Activated CD4-positive, CD25-positive, alpha-beta regulatory T cell treated with anti-CD3 and anti-CD28 coated beads, Interleukin-2, amount 50 U/mL, for 16 hours (primary cell): ENCODE results near the gene GPAM.
"Not testable (repeated sequence)": the region's sequence is repeated elsewhere in the genome, so short reads cannot be mapped to it uniquely, and the experiment has no call there.

Source experiments
- DNase-seq: peaks from one replicate; pipeline ENCODE4 v3.0.0-alpha.2; 2020; ENCODE audit warnings: low read depth, low spot score

Gene GPAM, protein sequence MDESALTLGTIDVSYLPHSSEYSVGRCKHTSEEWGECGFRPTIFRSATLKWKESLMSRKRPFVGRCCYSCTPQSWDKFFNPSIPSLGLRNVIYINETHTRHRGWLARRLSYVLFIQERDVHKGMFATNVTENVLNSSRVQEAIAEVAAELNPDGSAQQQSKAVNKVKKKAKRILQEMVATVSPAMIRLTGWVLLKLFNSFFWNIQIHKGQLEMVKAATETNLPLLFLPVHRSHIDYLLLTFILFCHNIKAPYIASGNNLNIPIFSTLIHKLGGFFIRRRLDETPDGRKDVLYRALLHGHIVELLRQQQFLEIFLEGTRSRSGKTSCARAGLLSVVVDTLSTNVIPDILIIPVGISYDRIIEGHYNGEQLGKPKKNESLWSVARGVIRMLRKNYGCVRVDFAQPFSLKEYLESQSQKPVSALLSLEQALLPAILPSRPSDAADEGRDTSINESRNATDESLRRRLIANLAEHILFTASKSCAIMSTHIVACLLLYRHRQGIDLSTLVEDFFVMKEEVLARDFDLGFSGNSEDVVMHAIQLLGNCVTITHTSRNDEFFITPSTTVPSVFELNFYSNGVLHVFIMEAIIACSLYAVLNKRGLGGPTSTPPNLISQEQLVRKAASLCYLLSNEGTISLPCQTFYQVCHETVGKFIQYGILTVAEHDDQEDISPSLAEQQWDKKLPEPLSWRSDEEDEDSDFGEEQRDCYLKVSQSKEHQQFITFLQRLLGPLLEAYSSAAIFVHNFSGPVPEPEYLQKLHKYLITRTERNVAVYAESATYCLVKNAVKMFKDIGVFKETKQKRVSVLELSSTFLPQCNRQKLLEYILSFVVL

DNA sequence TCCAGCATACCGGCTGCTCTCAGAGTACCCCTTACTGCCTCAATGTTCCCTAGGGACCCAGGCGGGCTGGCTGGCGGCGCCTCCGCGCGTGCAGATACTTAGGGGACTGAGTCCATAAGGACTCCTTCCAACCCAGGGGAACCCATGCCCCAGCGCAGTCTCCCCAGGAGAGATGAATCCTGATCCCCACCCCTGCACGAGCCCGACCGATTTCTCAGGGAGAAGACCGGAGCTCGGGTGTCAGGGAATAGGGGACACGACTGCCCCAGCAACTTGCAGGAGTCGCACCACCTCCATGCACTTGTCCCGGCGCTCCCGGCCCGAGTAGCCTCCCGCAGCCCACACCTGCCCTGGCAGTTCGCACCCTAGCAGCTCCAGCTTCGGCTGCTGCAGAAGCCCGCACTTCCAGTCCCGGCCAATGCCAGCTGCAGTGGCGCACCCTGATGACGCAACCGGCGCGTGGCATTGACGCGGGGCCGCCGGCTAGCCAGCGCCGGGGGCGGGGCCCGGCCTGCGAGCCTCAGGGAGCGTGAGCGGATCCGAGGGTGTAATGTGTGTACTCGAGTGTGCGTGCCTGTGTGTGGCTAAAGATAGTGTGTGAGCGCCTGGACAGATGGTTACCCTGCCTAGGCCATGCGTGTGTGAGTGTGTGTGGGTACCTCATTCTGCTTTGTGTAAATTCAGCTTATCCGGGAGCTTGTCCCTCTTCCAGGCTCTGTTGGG is at the start of gene GPAM:
TSS of gene GPAM (minus strand) at position 437 of the 723 bp plus-strand sequence. CDS start 1,981 bp downstream, outside the sequence.
- DNase-seq: peak; percentile 95

DNA sequence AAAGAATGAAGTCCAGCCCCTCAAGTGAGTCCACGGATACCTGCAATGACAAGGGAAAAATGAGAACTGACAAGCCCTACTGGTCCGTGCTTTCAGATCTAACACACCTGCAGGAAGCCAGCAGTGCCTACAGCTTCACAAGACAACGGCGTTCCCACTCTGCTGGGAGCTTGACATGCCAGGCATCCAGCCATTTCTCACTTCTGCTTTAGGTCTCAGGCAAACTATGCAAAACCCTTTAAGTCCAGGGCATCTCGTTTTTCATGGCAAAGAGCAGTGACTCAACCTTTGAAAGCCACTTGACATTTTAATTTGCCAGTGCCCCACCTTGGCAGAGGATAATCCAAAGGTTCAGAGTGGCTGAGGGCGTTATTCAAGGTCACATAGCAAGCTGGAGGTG is 49.1 kb upstream of the GPAM start:
- DNase-seq: no peak

DNA sequence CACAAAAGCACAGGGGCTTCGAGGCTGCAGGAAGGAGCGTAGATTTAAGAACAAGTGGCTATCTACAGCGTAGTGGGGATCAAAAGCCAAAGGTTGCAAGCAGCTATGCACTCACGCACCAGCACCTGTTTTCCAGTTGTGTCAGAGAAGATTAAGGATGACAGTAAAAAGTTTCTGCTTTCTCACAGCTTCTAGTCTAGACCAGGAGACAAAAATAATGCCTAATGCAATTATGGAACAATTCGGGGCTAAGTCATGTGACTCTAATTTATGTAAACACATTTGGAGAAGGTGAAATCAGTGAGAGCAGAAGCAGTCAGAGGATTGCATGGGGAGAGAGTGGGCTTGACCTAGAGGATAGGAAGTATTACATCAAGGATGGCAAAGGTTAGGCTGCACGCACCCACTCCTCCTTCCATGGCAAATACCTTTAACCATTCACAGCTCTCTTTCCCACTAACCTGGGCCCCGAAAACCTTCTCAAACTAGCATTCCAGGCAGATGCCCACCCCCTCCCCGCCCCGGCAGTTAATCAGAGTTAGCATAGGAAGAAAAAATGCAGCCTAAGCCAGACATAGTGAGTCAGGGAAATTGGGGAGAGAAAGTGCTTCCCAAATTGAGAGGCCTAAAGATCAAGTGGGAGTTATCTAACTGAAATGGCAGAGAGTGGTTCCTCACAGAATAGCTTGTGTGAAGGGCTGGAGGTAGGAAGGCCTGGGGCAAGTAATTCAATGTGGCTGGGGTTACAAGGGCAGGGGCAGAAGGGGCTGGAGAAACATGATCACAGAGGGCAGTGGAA is 48.2 kb upstream of the GPAM start:
- no peak for DNase-seq

DNA sequence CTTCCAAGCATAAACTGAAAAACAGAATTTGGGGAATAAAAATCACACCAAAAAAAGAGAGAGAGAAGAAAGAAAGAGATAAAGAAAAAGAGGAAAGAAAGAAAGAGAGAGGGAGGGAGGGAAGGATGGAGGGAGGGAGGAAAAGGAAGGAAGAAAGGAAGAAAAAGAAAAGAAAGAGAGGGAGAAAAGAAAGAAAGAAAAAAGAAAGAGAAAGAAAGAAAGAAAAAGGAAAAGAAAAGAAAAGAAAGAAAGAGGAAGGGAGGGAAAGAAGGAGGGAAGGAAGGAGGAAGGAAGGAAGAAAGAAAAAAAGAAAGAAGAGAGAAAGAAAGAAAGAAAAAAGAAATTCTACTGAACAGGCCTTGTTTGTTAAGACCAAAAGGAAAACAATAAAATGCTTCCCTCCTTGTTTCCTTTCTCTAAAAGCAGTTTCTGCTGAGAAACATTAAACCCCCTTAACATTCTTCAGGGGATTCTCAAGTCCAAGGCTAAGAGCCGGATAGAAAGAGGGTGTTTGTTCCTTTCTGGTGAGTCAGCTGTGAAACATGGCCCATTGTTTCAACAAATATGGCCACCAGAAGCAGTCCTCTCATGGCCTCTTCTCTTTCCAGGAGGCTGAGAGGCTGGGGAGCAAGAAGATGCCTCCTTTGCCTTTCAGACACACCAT is 46.9 kb upstream of the GPAM start:
- no peak for DNase-seq

DNA sequence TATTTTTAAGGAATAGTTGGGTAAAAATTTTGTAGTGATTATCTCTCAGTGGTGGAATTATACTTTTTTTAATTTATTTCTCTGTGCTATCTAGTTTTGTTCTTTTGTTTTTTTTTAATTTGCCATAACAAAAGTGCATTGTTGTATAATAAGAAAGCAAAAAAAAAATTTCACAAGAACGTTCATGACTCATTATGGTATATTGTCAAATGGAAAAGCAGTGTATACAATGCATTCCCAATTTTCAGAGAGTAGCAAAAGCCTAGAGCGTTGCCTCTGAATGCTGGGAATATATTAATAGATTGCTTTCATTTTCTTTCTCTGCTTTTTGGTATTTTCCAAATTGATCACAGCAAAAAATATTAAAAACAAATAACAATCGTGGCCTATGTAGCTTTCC is 46.3 kb upstream of the GPAM start:
- no peak for DNase-seq

DNA sequence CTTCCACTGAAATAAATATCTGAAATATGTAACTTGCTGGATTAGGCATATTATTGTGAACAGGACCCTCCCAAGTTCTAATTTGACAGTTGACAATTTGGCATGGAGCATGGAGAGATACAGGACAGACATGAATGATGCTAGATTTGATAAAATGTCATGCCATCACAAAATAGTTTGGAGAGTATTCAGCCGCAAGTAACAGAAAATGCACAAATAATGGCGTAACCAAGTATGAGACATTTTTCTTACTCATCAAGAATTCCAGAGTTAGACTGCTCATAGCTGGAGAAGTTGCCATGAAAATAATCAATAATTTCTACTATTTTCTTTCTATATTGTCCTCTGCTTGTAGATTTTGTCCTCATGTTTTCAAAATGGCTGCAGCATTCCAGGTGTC is 45.5 kb upstream of the GPAM start:
- no peak for DNase-seq

DNA sequence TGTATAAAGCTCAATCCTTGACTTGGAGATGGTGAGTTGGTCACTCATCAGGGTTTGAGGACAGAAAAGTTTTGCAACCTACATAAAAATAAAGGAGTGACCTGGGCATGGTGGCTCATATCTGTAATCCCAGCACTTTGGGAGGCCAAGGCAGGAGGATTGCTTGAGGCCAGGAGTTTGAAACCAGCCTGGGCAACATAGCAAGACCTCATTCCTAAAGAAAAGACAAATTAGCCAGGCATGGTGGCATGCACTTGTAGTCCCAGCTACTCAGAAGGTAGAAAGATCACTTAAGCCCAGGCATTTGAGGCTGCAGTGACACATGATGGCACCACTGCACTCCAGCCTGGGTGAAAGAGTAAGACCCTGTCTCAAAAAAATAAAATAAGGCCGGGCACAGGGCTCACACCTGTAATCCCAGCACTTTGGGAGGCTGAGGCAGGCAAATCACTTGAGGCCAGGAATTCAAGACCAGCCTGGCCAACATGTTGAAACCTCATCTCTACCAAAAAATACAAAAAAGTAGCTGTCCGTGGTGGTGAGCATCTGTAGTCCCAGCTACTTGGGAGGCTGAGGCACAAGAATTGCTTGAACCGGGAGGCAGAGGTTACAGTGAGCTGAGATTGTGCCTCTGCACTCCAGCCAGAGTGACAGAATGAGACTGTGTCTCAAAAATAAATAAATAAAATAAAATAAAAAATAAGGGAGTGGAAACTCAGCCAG is 45.0 kb upstream of the GPAM start:
- not testable (repeated sequence) for DNase-seq

DNA sequence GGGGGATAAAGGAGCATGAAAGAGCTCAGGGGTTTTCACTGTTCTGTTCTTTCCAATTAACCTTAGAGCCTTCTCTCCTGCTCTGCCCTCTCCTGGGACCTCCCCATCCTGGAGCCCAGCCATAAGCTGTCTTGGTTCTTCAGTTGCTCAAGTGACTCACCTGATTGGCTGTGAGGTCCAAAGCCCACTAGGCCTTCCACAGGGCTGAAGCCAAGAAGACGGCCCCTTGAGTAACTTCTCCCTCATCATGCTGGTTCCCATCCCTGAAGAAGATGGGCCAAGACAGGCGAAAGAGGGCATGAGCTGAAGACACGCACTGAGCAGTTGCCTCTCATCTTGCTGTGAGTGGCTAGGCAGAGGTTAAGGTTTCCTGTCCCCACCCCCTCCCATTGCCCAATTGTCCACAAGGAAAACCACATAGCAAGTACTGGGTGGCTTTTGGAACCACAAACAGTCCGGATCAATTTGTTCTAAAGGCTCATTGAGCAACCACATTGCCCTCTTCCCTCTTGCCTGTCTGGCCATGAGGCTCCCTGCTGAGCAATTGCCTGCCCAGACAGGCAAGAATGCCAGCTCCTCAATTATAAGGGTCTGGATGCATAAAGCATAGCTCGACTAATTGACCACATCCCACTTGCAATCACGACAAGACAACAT is 43.9 kb upstream of the GPAM start:
- DNase-seq: no peak

DNA sequence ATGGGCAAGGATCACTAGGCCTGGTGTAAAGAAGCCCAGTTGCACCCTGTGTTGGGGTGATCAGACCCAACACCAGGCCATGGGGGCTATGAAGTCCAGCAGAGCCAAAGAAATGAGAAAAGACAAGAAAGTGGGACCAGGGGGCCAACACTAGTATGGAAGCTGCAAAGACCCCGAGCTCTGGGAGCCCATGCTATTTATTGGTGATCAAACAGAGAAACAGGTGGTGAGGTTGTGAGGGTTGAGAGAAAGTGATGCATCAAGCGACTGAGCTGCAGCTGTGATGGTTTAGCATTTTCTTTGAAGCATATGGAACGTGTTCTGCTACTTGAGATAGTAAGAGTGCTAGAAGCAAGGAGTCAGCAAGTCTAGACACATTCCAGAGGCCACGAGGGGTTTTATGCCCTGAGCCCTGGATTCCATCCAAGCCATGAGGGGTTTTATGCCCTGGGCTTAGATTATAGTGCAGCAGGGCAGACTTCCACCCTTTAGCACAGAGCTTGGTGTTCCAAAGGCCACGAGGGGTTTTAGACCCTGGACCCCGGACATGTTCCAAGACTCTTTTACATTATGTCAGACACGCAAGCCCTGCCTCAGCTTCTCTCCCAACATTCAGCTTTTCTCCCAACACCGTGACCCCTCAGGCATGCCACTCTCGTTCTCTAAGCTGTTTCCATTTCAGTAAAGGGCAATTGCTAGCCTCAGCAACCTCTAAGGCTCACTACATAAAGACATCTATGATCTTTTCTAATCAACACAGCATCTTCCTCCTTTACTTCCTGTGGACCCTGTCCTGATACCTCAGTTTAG is 43.1 kb upstream of the GPAM start:
- DNase-seq: no peak

DNA sequence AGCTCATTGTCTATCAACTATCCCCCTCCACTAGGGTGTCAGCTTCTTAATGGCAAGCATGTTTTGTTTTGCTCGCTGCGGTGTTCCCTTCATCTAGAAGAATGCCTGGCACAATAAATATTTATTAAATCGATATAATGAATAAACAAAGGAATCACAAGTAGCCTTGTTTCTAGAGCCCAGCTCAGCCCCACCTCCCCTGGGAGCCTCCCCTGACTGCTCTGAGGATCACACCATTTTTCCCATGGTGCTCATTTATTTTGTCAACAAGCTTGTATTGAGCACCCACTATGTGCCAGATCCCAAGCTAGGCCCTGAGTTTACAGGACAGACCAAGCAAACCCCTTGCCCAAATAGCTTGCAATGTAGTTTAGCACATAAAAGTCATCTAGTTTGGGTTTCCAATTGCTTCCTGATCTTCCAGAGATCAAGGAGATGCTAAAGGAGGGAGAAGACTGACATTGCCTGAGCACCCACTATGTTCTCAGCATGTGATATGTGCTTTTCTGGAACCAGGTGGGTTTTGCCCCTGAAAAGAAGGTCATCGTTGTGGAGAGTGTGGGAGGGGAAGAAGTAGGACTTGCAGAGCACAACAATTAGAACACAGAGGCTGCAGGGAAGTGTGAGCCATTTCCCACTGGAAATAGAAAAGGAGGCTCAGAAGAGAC is 42.3 kb upstream of the GPAM start:
- no peak for DNase-seq

DNA sequence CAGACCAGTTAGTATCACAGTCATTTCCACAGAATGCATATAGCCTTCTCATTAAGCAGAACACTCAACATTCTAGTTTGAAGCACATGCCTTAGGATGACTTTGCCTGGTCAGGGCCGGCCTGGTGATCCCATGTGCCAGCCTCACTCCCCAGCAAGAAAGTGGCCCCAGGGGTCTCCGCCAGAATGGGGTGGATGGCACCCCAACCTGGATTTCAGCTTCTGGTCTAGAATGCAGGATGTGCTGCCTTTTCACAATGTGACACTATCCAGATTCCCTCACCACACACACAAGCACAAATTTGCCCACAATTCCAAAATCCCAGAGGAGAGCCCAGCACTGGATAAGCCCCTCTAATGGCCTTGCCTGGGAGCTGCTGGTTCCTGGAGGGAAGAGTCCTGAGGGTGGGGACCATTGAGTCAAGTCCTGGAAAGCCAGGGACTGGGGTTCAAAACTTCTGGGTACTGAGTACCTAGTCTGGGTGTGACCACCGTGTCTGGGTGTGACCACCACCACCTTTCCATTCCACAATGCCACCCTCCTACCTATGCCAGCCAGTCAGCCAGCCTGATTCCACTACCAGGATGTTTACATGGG is 41.5 kb upstream of the GPAM start:
- DNase-seq: no peak

DNA sequence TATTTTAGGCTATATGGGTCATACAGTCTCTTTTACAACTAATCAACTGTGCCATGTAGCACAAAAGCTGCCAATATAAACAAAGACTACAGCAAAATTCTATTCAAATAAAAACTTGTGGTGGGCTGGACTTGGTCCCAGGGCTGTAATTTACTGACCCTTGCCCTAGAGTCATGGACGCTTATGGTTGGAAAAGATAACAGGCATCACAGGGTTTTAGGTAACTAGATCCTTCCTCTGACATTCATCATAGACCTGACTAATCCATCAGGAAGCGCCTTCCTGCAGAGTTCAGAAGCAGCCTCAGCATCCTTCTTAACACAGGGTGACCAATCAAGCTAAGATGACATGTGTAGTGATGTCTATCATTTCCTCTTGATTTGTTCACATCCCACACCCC is 40.2 kb upstream of the GPAM start:
- no peak for DNase-seq

DNA sequence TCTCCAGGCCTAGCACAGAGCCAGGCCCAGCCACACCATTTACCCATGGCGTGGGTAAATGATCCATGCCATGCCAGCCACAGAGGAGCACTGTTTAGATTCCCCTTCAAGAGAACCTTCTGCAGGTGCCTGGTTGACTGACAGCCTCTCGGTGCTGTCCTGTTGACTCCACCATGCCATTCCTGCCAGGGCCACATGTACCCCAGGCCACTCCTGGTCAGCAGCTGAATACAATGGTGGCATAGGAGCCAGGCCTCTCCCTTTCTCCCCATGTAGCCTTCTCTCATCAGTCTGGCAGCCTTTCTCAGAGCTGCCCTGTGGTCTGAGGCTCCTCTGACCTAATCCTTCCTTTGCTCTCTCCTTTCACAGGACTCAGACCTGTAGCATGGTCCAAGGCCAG is 39.2 kb upstream of the GPAM start:
- no peak for DNase-seq

DNA sequence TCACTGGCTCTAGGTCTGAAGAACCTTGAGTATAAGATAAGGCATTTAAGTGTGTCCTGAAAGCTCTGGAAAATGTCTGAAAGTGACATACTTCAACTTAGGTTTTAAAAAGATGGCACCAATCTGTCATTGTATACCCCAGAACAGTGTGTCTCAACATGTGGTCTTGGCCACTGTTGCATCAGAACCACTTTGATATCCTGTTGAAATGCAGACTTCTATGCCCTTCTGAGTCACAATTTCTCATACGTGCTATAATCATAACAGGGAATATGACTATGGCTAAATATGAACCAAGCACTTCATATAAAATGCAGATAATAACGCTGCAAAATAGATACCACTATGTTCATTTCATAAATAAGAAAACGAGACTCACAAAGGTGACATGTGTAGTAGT is 38.0 kb upstream of the GPAM start:
- DNase-seq: no peak

DNA sequence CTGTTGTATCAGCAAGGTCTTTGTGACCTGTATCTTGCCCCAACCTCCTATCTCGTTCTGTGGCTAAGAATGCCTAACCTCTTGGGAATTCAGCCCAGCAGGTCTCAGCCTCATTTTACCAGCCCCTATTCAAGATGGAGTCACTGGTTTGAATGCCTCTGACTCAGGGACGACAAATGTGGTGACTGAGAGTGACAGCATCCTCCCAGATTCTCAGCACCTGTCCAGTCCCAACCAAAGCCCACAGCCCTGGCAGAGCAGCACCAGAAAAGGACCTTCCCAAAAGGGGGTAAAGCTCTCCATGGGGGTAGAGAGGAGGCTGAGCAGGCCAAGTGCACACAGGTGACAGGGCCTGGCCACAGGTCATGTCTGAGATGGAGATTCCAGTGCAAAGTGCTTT is 35.4 kb upstream of the GPAM start:
- no peak for DNase-seq

DNA sequence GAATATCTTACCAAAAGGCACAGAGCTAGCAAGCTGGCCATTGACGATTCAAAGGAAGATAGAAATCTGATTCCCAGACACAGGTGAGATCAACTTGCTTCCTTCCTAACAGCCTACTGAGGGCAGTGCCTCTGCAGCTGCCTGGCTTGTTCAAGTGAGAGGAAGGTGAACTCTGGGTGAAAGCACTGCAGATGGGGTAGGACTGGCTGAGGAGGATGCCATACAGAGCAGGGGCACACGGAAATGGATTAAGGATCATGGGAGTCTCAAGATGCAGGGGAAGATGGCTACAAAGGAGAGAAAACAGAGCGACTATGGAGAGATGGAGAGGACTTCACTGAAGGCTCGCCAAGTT is 34.4 kb upstream of the GPAM start:
- no peak for DNase-seq

DNA sequence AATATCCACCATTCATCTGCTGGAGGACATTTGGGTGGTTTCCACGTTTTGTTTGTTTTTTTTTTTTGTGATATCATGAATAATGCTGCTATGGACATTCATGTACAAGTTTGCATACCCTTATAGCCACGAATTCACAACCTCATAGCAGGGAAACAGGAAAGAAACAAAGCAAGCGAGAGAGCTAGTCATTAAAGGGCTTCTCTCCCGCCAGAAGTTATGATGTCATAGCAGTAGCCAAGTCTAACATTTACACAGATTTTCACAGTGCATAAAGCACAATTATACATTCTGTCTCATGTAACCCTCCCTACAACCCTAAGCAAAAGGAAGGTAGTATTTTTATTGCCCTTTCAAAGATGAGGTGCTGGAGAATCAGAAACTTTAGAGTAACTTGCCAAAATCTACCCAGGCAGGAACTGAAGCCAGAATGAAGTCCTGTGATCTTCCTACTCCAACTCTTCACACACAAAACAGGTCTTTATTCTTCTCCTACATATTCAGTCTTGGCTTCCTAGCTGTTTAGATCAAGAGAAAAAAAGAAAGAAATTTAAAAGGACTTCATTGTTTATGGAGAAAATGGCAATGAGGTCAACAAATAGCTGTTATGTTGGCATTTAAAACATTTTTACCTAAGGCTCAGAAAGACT is 33.9 kb upstream of the GPAM start:
- no peak for DNase-seq

DNA sequence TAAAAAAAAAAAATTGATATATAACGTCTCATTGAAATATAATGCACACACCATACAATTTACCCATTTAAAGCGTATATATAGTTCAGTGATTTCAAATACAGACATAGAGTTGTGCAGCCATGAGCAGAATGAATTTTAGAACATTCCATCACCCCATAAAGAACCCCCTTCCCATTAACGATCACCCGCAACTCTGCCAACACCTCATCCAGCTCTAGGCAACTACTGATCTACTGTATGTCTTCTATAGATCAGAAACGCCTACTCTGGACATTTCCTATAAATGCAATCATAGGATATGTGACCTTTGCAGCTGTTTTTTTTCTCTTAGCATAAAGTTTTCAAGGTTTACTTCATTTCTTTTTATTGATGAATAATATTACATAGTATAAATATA is 33.4 kb upstream of the GPAM start:
- DNase-seq: no peak
